CD4-positive, alpha-beta T cell treated with Interleukin-6 at 100 ng/mL for 8 hours (primary cell): Measurements from ENCODE around the gene RHOC.
"Not testable (repeated sequence)": the region's sequence is repeated elsewhere in the genome, so short reads cannot be mapped to it uniquely, and the experiment has no call there.

ENCODE experiments used
- DNase-seq: peaks from one replicate; pipeline ENCODE4 v3.0.0-alpha.2; 2020; ENCODE audit warnings: mixed read lengths, low spot score

The RHOC gene

DNA sequence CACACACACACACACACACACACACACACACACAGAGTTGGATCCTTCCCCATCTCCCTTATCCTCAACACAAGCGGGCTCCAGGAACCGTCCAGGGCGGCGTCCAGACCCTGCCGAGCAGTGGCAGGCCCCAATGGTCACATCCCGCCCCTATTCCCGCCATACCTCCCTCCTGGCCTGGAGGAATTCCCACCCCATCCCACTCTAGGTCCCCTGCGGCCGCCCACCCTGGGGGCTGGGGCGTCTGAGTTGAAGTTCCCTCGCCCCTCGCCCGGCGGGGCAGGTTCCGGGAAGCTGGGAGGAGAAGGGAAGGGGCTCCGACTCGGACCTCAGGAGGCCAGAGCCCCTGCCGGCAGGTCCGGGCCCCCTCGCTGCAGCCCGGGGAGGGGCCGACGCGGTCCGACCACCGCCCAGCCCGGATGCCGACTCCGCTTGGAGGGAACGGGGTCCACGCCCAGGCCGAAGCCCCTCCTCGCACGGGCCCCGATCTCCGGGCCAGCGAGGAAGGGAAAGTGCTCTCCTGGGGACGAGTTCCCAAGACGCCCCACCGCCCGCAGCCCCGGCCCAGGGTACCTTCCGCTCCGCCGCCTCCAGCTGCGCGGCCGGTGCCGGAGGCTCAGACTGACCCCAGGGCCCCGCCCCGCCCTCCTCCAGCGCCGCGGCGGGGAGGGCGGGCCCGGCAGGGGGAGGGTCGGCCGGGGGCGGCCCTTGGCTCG, at the start of gene RHOC:
Gene RHOC, minus strand, starts transcription at position 623 of the 716 bp plus-strand sequence. CDS start 3,328 bp downstream, outside the sequence.
- DNase-seq: no peak

DNA sequence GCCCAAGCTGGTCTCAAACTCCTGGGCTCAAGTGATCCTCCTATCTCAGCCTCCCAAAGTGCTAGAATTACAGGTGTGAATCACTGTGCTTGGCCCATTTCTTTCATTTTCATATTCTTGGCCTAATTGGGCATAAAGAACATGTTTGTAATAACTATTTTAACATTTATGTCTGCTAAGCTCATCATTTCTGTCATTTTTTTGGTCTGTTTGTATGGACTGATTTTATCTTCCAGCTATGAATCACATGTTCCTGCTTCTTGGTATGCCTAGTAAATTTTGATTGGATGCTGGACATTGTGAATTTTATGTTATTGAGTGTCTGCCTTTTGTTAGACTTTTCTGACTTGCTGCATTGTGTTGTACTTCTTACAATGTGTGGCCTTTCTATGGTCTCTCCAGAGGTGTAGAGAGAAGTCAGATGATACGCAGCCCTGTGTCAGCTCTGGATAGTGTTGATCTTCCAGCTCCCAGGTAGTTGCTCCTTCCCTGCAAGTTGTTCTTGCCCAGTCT, 47.2 kb upstream of the RHOC start:
- DNase-seq: no peak

DNA sequence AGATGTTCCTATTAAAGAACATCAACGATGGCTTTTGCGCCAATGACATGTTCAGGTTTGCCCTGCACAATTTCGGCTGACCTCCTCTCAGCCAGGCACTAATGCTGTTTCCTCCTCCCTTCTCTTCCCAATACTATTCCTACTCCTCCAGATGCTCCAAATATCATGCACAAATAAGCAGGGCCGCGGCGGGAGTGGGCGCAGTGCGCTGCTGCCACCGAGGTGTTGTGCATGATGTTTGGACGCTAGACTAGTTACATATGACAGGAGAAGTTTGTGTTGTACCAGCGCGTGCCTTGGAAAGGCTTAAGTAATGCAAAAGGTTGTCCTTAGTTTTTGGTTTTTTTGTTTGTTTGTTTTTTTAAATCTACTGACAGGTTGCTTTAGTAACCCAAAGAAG, 41.5 kb upstream of the RHOC start:
- no peak for DNase-seq

DNA sequence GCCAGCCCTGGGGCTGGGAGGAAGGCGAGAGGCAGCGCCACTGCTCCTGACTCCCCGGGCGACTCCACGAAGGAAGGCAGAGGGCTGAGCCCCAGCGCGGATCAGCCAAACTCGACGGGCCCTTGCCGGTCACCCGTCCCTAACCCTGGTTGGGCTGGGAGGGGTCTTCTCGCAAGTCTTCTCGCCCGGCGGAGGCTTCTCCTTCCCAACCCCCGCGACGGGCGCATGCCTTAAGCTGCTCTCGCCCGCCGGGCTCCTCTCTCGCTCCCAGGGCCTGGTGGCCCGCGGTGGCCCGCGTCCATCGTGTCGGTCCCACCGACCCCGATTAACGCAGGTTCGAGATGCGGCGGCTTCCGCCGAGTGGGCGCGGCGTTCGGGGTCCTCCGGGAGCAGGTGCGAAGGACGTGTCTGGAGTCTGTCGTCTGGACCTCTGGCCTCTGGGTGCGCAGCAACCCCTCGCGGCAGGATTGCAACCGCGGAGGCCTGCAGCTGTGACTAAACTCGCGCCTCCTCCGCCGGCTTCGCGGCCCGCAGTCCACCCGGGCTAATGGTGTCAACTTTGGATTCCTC, 37.2 kb upstream of the RHOC start:
- no peak for DNase-seq

DNA sequence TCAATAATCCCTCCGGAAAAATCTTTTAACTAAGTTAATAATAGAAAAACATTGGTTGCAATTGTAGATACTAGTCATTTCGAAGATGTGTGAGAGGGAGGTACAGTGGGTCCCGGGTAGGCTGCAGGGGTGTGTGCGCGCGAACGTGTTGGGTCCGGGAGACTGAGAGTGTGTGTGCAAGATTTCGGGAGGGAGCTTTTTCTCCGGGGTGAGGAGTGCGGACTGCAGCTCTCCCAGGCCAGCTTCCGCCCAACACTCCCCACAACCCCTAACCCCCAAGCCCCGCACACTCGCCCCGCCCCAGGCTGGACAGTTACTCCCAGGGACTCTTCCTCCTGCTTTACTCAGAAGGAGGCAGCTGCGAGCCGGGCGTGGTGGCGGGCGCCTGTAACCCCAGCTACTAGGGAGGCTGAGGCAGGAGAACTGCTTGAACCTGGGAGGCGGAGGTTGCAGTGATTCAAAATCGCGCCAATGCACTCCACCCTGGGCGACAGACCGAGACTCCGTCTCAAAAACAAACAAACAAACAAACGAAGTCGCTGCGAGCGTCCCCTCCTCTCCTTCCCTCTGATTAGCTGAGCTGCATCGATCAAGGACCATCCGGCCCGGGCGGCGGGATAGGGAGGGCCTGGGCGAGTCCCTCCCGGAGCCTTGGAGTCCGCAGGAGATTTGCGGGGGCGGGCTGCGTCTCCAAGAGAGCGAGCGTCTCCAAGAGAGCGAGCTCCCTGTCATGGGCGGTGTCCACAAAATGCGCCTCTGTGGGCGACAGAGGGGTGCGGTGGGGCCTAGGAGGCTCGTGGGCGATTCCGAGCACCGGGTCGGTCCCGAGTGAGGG, 36.5 kb upstream of the RHOC start:
- no peak for DNase-seq

DNA sequence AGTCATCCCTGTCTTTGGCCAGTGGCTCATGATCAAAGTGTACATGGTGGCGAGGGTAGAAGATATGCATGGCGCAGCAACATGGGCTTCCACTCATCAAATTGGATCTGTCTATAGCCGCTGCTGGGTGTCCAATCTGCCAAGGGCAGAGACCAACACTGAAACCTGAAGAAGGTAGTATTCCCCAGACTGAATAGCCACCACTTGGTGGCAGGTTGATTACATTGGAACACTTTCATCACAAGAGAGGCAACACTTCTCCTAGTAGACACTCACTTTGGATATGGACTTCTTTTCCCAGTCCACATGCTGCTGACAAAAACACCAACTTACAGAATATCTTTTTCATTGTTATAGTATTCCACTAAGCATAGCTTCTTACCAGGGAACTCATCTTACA, 30.6 kb upstream of the RHOC start:
- no peak for DNase-seq

DNA sequence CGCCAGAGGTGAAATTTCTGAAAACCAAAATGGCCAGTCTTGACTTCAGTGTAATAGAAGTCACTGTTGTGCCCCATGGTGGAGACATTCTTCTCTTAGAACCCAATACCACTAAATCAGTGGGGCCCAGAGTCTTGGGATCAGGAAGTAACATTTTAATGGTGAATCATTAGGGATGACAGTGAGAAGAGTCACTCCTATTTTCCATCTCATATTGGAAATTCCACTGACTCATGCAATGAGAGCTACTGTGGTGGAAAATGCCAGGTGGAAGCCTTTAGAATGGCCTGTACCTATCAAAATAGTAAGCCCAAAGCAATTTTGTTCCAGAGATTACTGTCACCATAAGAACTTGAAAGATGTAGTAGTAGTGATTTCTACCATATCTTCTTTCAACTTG, 28.8 kb upstream of the RHOC start:
- no peak for DNase-seq

DNA sequence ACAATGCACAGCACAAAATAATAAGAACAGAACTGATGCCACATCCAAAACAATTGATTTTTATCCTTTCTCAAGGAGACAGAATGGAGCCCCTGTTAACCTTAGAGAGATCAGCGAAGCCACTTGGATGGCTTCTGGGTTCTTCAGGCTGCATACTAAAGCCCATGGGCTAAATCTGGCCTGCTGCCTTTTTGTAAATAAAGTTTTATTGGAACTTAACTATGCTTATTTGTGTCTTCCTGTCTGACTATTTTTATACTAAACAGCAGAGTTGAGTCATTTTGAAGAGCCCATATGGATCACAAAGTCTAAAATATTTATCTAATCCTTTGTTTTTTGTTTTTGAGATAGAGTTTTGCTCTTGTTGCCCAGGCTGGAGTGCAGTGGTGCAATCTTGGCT, 24.5 kb upstream of the RHOC start:
- DNase-seq: no peak

DNA sequence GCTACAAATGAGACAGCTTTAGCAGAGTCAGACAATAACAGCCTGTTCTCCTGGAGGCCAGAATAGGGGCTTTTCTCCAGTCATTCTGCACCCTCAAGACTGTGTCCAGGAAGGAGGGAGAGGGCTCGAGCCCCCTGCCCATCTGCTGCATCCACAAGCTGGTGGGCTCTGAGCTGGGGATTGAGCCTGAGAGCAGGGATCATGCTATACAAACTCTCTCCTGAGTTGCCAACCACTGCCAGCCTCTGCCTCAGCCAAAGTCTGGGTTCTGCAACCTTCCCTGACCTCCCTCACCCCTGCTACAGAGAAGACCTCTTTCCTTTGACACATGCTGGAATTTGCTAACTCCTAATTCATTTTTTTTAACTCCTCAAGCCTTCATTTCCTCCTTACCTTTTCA, 23.0 kb upstream of the RHOC start:
- no peak for DNase-seq

DNA sequence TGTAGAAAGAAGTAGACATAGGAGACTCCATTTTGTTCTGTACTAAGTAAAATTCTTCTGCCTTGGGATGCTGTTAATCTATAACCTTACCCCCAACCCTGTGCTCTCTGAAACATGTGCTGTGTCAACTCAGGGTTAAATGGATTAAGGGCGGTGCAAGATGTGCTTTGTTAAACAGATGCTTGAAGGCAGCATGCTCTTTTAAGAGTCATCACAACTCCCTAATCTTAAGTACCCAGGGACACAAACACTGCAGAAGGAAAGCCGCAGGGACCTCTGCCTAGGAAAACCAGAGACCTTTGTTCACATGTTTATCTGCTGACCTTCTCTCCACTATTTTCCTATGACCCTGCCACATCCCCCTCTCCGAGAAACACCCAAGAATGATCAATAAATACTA, 22.1 kb upstream of the RHOC start:
- not testable (repeated sequence) for DNase-seq

DNA sequence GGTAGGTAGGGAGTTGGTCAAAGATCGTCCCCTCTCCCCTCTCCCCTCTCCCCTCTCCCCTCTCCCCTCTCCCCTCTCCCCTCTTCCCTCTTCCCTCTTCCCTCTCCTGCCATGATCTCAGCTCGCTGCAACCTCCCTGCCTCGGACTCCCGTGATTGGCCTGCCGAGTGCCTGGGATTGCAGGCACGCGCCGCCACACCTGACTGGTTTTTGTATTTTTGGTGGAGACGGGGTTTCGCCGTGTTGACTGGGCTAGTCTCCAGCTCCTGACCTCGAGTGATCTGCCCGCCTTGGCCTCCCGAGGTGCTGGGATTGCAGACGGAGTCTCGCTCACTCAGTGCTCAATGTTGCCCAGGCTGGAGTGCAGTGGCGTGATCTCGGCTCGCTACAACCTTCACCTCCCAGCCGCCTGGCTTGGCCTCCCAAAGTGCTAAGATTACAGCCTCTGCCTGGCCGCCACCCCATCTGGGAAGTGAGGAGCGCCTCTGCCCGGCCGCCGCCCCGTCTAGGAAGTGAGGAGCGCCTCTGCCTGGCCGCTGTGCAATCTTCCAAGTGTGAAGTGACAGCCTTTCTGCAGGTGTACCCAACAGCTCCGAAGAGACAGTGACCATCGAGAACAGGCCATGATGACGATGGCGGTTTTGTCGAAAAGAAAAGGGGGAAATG, 21.5 kb upstream of the RHOC start:
- DNase-seq: not testable (repeated sequence)

DNA sequence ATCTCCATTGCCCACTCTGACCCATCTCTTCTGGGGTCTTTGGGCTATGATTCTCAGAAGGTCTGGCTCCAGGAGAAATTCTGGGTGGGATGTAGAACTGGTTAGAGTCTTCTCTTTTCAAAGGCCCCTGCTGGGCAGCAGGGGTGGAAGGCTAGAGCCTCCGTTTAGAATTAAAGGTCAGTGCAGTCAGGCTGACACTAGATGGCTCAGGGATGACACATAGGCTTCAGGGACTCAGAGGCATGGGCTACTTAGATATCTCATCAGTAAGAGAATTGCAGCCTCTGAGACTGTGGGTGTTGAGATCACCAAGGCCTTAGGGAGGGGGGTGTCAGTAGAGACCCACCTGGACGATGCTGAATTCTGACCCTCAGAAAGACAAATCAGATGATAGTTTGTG, 20.8 kb upstream of the RHOC start:
- no peak for DNase-seq

DNA sequence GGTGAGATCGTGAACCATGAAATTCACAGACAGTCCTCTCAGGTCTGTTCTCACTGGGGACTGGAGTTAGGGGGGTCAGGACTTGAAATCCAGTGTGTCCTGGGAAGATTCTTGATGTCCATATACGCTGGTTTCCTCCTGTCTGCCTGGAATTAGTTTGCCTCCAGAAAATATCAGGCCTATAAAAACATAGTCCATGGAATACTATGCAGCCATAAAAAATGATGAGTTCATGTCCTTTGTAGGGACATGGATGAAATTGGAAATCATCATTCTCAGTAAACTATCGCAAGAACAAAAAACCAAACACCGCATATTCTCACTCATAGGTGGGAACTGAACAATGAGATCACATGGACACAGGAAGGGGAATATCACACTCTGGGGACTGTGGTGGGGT, 17.3 kb upstream of the RHOC start:
- DNase-seq: not testable (repeated sequence)

DNA sequence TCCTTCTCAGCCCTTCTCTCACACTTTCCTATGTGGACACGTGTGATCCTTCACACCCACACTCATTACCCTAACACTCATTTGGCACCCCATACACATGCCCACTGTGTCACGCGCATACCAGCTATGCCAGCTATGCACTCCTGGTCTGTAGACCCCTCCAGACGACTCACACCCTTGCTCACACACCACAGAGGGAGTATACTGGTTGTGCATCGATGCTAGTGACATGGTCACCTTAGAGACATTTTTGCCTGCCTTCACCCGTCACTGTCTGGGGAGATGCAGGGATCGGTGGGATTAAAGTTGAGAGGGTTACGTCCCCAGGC, 16.5 kb upstream of the RHOC start:
- DNase-seq: no peak

DNA sequence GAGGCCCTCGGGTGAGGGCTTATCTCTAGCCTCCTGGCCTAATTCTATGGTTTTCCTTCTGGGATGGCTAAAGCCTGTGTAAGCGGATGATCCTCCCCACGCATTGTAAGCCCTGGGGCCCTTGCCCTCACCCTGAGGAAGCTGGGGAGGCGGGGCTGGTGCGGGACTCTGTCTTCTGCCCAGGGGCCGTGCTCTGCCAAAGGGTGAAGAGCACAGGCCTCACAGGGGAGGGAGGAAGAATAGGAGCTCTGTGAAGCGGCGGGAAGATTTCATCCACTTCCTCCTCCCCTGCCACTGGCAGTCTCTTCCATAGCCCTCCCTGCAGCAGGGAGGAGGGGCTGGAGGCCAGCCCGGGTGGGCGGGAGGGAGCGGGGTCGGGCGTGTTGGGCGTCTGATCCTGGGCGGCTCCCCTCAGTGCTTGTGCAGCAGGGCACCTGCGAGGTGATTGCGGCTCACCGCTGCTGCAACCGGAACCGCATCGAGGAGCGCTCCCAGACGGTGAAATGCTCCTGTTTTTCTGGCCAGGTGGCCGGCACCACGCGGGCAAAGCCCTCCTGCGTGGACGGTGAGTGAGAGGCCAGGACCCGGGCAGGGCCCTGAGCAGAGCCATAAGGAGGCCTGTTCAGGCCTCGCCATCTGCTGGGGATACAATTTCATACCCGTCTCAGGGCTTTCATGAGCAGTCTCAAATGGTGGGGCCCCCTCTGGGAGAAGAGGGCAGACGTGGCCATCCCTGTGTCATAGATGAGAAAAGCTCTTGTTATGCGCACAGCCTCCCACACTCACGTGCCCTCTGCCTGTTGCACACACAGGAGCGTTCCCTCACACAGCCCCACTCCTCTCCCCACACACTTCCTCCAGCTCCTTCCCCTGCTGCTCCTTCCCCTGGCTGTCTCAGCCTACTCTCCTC, 15.9 kb upstream of the RHOC start:
- DNase-seq: no peak

DNA sequence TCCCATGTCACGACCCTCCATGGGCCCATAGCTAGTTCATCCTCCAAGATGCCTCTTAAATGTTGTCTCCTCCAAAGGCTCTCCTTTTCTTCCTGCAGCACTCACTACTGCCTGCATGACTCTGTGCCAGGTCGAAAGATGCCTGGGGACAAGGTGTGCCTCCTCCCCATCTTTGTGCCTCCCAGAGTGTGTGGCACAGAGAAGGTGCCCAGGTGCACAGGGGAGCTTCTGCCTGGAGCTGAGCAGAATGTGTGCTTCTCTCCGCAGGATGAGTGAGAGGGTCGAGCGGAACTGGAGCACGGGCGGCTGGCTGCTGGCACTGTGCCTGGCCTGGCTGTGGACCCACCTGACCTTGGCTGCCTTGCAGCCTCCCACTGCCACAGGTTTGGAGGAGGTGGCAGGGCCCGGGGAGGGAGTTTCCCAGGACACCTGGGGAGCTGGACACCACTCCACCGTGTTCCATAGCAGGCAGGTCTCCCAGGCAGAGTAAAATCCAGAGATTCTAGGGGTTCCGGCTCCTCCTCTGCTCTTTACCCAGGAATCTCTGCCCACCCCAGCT, 15.1 kb upstream of the RHOC start:
- DNase-seq: no peak

DNA sequence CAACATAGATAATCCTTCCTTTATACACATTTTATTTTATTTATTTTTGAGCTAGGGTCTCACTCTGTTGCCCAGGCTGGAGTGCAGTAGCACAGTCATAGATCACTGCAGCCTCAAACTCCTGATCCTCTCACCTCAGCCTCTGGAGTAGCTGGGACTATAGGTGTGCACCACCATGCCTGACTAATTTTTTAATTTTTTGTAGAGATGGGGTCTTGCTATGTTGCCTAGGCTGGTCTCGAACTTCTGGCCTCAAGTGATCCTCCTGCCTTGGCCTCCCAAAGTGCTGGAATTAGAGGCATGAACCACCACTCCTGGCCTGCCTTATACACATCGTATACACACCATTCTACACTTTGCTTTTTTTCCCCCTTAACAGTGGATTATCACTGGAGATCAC, 14.4 kb upstream of the RHOC start:
- not testable (repeated sequence) for DNase-seq

DNA sequence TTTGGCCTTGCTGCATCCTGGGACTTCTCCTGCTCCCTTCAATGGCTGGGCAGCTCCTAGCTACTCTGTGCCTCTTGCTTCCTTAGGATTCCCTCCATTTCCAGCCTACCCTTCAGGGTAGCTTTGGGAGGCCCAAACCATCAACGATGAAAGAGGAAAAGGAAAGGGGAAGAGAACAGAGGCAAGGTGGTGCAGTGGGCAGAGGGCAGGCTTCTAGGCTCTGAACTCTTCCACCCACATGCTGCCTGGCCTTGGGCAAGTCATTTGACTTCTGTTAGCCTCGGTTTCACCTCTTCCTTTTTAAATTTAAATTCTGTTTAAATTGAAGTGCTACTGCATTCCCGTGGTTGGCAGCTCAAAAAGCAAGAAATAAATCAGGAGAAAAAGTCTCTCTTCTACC, 13.9 kb upstream of the RHOC start:
- no peak for DNase-seq

DNA sequence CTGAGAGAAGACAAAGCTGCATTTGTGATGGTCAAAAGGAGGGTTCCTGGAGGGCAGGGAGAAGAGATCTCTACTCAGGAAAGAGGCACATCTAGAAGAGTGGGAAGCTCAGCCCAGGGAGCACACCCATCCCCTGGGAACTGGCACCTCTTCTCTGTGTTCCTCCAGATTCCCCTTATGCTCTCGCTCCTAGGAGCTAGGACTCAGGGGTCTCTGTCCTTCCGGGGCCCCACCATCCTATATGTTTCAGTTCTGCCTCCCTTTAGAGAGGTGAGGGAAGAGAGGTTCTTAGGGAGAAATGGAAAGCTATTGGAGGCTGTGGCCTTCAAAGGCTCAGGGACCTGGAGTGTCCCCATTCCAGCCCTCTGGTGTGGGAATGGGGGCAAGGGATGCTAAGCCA, 12.8 kb upstream of the RHOC start:
- DNase-seq: no peak

DNA sequence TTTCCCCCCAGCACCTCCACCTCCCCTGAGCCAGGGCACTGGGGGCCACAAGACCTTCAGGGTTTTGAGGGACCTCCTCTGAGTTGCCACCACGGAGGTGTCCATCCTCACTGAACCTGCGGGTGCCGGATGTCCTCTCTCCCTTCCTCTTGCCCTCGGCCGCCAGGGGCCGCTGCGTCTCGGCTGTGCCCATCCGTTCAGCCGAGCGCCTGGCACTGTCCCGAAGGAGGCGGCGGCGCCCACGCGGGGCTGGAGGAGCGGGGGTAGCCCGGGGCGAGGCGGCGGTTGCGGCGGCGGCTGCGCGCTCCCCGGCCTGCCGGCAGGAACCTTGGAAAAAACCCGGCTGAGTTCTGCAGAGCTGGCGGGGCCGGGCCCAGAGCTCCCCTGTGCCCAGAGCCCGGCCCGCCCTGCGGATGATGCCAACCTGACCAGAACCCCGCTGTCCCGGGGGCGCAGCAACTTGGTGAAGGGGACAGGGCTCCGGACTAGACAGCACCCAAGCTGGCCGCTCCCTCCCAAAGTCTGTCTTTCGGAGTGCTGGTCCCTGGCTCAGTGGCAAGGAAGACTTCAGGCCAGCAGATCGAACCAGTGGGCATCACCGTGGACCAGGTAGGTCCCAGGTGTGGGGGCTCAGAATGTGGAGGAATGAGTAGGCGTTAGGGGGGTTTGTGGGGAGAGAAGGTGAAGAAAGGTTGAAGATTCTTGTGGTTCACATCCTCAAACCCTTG, 11.9 kb upstream of the RHOC start:
- DNase-seq: peak; percentile 70
